ENCODE results near the gene C1QTNF6.

C1QTNF6 gene

DNA sequence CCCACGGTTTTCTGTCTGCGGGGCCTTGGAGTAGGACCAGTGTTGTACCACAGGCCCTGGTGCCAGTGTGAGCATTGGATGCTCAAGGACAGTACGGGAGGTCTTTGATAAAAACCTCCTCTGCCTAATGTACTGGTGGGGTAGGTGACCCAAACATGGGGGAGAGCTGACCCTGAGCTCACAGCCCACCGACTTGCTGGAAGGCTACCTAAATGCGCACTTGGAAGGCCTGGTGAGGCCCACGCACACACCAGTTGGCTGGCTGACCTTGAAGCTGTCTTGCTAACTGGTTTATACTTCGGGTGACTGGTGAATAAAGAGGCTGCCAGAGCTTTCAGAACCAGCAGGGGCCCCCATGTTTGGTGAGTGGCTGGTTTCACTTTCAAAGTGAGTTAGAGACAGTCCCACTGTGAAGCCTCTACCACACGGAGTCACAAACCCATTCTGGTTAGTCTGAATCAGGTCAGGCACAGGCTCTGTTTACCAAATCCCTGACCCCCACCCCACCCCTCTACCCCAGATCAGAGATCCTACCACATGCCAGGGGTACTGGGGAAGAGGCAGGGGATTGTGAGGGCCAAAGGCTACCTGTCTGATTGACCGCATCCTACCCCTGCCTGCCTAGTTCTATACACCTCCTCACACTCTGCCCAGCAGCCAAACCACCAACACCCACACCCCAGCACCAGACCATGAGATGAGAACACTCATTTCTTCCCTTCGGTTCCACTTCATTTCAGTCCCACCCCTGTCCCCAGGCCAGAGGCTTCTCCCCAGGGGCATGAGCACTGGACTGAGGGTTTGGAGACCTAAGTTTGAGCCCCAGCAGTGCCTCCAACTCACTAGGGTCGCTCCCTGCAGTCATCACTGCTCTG, 25.6 kb downstream of the C1QTNF6 start:
- no peak for DNase-seq (ENCODE audit: low spot score)

GRCh38 chr22:37161443-37161842, 26.6 kb downstream of the C1QTNF6 start:
- no peak for DNase-seq (ENCODE audit: low spot score)

- no peak for DNase-seq (ENCODE audit: low spot score)
Measured at GRCh38 chr22:37160027-37160426, 28.0 kb downstream of the C1QTNF6 start.

DNA sequence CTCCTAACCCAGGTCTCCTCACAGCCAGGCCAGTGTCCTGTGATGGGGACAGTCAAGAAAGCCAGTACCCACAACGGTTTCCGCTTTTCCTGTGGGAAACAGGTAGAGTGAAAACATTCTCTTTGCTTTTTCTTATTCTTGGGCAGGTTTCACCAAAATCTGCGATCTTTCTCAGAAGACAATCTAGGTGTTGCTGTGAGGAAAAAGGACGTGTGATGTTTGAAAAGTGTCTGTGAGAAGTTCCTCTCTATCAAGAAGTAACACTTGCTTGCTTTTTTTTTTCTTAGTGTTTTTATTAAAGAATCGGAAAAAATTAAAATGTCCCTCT, 29.1 kb downstream of the C1QTNF6 start:
- DNase-seq (ENCODE audit: low spot score): no peak

- DNase-seq (ENCODE audit: low spot score): no peak
Measured at GRCh38 chr22:37157516-37158285, 30.3 kb downstream of the C1QTNF6 start.

DNA sequence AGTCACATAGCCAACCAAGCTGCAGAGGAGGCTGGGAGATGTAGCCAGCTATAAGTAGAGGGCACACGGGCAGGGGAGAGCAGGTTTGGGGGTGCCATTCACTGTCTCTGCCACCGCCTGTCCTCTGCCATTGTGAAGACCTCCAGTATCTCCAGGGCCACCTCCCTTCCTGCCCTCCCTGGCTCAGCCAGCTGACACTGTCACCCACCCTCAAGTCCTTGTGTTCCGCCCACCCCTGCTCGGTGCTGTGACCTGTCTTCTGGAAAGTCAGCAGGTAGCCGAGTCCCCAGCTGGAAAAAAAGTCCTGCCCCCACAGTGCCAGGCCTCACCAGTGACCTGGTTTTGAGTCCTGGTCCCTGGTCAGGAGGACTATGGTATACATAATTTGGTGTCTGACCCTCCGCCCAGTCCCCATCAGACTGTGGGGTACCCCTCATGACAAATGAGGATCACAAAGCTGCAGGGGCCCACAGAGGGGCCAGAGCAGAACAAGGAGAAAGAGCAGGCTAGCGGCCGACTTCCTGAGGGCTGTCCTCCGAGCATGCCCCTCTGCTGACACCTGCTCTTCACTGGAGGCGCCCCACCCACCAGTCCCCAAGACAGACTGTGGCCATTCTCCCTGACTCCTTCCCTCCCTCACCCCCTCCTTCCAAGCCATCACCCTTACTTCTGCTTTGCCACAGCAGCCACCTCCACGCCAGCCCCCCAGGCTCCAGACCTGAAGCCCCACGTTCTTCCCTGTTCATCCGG, 31.2 kb downstream of the C1QTNF6 start:
- no peak for DNase-seq (ENCODE audit: low spot score)

DNA sequence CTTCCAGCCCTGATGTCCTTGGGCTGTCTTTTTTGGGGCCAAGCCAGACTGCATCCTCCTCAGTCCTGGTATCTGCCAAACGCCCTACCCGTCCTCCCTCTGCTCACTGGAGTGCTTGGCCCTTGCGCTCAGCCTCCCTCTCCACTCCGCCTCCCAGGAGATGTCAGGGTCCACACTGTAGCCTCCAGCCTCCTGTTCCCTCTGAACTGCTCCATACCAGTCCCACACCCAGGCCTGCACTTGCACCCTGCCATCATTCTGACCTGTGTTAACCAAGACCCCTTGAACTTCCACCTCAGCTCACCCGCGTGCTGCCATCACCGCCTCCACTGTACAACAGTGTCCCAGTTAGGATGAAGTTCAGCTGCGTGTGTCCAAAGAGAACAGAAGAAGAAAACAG, 32.1 kb downstream of the C1QTNF6 start:
- DNase-seq (ENCODE audit: low spot score): no peak

DNA sequence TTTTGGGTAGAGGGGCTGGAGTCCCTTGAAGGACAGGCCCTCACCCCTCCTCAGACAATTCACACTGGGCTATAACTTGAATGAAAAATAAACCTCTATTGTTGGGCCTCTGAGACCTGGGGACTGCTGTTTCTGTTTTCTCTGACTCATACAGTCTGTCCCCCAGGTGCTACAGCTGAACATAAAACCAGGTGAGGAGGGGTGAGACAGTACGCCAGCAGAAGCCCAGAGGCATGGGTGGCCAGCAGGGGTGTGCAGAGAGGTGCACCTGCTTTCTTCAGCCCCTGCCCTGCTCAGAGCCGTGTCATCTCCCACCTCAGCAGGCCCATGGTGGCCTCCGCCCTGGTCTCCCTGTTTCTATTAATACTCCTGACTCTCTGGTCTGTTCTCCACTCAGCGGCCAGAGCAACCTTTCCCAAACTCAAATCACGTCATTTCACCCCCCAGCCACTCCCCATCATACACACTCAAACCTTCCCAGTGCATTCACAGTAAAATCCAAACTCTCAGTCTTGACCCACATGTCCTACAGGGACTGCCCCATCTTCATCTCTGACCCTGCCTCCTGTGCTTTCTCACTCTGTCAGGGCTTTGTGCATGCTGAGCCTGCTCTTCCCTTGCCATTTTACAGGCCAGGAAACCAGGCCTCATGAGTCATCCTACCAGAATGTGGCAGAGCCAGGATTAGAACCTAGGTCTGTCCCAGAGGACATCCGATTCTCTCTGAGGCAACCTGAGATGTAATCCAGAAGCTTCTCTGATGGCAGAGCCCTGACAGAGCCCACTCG, 32.9 kb downstream of the C1QTNF6 start:
- DNase-seq (ENCODE audit: low spot score): peak; percentile 23

DNA sequence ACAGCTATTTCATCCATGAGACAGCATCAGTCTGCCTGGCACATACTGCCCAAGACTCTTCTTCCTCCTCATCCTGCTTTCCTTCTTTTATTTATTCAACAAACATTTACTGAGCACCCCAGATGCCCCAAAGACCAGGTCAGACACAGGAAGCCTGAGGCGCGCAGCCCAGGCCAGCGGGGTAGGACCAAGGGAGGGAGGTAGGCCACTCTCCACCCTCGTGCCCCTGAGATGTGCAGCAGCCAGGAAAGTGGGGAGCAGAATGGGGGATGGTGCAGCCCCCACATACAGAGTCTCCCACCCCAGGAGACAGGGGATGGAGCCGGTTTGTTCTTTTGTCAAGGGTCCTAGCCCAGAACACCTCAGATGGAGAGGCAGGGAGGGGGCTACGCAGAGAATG, 34.1 kb downstream of the C1QTNF6 start:
- no peak for DNase-seq (ENCODE audit: low spot score)

- no peak for DNase-seq (ENCODE audit: low spot score)
Measured at GRCh38 chr22:37151401-37151800, 36.6 kb downstream of the C1QTNF6 start.

GRCh38 chr22:37150701-37151100, 37.3 kb downstream of the C1QTNF6 start:
- no peak for DNase-seq (ENCODE audit: low spot score)

DNA sequence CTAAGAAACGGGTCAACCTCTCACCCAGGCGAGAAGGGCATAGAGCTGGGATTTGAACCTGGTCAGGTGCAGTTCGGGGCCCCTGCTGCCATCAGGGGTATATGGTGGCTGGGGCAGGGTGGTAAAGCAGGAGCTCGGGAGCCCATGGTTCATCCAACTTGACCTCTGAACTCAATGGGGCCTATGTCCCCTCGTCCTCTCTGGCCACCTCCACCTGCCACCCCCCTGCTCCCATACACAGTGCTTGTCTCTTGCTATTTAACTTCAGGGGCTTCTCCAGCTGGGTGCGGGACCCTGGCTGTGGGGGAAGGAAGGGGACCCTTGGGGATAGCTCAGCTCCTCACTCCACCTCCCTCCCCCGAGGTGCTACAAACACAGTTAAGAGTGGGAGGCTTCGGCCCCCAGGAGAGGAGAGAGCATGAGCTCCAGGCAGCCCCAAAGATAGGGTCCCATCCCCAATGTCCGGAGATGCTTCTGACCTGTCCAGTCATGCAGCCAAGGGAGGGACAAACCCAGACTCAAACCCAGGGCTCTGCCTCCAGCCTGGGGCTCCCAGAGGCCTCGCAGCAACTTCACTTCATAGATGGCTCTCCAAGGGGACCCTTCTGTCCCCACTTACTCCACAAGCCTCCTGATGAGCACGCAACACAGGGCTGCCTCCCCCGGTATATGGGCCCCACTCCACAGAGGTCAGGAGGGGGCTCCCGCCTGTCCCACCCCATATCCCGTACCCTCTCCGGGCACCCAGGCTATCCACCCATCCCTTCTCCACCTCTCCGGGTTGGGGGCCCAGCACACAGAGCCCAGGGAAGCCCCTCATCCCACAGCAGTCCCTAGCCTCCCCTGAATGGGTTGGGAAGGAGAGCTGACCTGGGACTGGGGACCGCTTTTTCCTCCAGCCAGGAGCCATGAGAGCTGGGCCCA, 39.0 kb downstream of the C1QTNF6 start:
- DNase-seq (ENCODE audit: low spot score): no peak

DNA sequence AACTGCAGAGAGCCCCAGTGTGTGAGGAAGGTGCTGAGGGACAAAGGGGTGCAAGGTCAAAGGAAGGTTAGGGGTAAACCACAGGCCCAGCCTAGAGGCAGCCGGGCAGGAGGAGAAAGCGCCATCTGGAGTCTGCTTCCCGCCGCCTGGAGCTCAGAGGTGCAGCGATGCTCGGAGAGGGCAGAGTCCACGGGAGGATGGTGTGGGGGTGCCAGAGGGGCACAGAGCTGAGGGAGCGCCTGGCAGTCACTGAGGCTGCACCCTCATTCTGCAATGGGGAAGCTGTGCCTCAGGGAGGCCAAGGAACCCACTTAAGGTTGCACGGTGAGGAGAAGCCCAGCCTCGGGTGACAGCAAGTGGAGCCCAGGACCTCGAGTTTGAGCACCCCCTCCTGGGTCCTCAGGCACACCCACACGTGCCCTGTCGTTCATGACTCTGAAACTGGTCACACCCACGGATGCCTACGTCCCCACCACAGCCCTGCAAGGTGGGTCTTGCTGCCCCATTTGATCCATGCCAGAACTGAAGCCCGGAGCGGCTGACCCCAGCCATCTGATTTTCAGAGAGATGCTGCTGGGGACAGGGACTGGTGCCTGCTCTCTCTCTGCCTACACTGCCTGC, 39.9 kb downstream of the C1QTNF6 start:
- DNase-seq (ENCODE audit: low spot score): no peak

DNA sequence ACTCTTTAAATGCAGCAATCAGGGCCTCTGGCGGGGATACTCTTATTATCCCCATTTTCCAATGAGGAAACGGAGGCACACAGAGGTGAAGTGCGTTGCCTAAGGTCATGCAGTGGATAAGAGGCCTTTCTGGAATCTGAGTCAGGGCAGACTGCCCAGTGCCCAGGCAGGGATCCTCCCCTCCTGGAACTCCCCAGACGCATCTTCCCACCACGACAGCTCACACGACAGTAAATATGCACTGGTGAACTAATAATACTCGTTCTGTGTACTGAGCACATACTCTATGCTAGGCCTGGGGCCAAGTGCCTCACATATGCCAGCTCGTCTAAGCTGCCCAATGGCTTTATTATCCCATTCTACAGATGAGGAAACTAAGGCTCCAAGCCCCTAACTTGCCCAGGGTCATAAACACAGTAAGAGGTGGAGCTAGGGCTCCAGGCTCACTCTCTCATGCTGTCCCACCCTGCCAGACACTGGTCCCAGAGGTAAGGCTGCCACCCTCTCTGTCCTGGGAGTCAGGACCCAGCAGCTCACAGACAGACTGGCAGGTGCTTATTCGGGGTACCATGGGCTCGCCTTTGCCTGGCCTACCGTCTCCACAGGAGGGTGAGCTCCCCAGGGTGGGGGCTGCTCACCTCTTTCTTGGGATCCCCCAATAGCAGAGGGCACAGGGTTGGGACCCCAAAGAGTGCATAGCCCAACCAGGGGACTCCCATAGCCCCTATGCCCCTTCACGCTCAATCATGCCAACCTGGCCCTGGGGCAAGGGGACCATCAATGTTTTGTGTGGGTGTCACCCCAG, 40.7 kb downstream of the C1QTNF6 start:
- DNase-seq (ENCODE audit: low spot score): no peak

- no peak for DNase-seq (ENCODE audit: low spot score)
Measured at GRCh38 chr22:37146507-37147180, 41.4 kb downstream of the C1QTNF6 start.

DNA sequence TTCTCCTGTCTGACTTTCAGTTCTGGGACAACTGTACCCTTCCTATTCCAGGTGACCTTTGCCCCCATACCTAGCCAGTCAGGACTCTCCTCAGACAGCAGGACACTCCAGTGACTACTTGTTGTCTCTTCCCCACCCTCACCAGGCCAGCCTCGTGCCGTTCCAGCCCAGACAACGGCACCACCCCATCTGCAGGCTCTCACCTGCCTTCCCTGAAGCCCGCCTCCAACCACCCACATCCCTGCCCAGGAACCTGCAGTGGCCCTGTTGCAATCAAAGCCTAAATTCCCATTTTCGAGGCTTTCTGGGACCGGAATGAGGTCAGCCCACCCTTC, 42.0 kb downstream of the C1QTNF6 start:
- DNase-seq (ENCODE audit: low spot score): no peak

DNA sequence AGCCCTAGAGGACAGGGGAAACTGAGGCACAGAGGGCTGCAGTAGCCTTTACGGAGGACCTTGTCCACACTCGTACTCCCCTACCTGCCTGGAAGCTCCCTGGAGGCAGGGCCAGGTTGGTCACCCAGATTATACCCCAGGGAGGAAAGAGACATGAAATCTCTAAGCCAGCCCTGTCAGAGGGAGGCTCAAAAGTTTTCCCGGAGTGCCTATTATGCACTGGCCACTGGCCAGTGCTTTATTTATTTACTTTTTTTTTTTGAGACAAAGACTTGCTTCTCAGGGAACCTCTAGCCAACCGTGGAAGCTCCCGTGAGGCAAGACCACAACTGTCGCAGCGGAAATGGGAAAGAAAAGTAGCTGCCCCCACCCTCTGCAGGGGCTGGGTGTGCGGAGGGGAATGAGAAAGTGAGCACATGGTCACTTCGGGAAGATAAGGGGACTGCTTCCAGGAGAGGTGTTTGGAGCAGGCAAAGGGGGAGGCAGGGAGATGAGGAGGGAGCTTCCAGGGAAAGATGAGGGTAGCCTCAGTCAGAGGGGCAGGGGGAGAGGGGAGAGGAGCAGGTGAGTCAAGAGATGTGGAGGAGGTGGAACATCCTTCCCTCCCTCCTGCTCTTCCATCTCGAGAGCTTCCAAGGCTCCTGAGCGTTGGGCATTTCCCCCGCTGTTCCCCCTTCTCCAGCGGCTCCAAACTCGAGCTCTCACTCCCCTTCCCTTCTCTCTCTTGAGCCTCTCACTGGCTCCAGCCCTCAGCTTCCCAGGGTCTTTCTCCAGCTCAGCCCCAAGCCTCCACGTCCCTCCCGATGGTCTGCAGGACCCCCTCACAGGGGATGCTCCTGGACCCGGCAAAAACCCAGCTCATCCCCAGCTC, 42.6 kb downstream of the C1QTNF6 start:
- no peak for DNase-seq (ENCODE audit: low spot score)

GRCh38 chr22:37144180-37144554, 43.9 kb downstream of the C1QTNF6 start:
- no peak for DNase-seq (ENCODE audit: low spot score)
